C4-2B (cell line): ENCODE data around the gene ETFDH.

Experiments used
- ZFX ChIP-seq: fragments of 450-650 bp; IDR thresholded peaks from 2 replicates; pipeline ENCODE4 v1.6.1; 2017
- TF ChIP-seq, protein P1 (sequence below): fragments of 450-650 bp; conservative IDR thresholded peaks from 2 replicates; pipeline ENCODE4 v1.5.1; 2017; ENCODE audit warnings: mild to moderate bottlenecking

- TF ChIP-seq, protein P1, sequence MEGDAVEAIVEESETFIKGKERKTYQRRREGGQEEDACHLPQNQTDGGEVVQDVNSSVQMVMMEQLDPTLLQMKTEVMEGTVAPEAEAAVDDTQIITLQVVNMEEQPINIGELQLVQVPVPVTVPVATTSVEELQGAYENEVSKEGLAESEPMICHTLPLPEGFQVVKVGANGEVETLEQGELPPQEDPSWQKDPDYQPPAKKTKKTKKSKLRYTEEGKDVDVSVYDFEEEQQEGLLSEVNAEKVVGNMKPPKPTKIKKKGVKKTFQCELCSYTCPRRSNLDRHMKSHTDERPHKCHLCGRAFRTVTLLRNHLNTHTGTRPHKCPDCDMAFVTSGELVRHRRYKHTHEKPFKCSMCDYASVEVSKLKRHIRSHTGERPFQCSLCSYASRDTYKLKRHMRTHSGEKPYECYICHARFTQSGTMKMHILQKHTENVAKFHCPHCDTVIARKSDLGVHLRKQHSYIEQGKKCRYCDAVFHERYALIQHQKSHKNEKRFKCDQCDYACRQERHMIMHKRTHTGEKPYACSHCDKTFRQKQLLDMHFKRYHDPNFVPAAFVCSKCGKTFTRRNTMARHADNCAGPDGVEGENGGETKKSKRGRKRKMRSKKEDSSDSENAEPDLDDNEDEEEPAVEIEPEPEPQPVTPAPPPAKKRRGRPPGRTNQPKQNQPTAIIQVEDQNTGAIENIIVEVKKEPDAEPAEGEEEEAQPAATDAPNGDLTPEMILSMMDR: no peak
- TF ChIP-seq ZFX: no peak
Observed at GRCh38 chr4:158670975-158671664, 976 bp upstream of the ETFDH start.
